ENCODE measurements around the gene CDH13. TPM values are rescaled to one million over a fixed set of nuclear protein-coding genes. Genes with fewer than 3 reads are reported as not detected.

CDH13 gene
- total and polyA plus RNA-seq, 9 of the 15 experiments (the other 6 are each of a cell fraction or from before 2014, with no cell fraction given), result 0.03 TPM; not detected in 8

- TF ChIP-seq ZBTB49 (CRISPR knock-in tag; IDR thresholded peaks at IDR 0.05; ENCODE audit: borderline replicate concordance) (no peak), CHD1 (IDR thresholded peaks at IDR 0.05; ENCODE audit: low read length) (no peak), BRF2 (IDR thresholded peaks at IDR 0.05; ENCODE audit: borderline replicate concordance, insufficient read depth, insufficient read length) (no peak), ARID2 (IDR thresholded peaks at IDR 0.05) (no peak), ZBTB5 (IDR thresholded peaks at IDR 0.05) (no peak), FUS (optimal IDR thresholded peaks at IDR 0.05; ENCODE audit: low read depth, low read length) (no peak), PKNOX1 (IDR thresholded peaks at IDR 0.05) (no peak)
- no TSS peak for BruUV-seq (replicated peaks)
- H2AFZ ChIP-seq (ENCODE audit: low read depth, low read length), result no peak overlapping the region
- H3K9me3 ChIP-seq (replicated peaks; ENCODE audit: control insufficient read depth, insufficient read depth, low read depth, low read length), result no peaks in the 10 kb centered on the region; the same call in 1 of the 2 replicates
- no peak overlapping the region for H3K4me3 ChIP-seq
- no peak for DNase-seq (ENCODE audit: extremely low read depth in 1 of 4, low spot score in 3 of 4)
- ATAC-seq, result no peak
- H3K36me3 ChIP-seq (ENCODE audit: control insufficient read depth, insufficient read depth, low read length), result no peaks in the 10 kb centered on the region
- H3K9me1 ChIP-seq (ENCODE audit: control insufficient read depth, insufficient read depth, low read length), result no peaks in the 10 kb centered on the region
- H4K20me1 ChIP-seq (replicated peaks; ENCODE audit: control insufficient read depth, insufficient read depth, low read length), result no peaks in the 10 kb centered on the region
- H3K27me3 ChIP-seq (ENCODE audit: control insufficient read depth in 2 of 2, insufficient read depth in 2 of 2, low read length in 2 of 2), result no peaks in the 10 kb centered on the region
- H3K4me2 ChIP-seq (ENCODE audit: insufficient read depth, low read length), result no peak overlapping the region
- H3K79me2 ChIP-seq (ENCODE audit: control insufficient read depth, insufficient read depth, low read length), result no peaks in the 10 kb centered on the region
- H3K27ac ChIP-seq (ENCODE audit: extremely low read depth, low read depth, low read length), result no peak overlapping the region
- intact Hi-C loops (cut with micrococcal nuclease), result no loop called here
- H3K4me1 ChIP-seq (replicated peaks in 1 of 2; ENCODE audit: control insufficient read depth in 2 of 2, insufficient read depth in 2 of 2, low read length in 2 of 2), result no peaks in the 10 kb centered on the region
- H3K9ac ChIP-seq (ENCODE audit: insufficient read depth in 1 of 2, low read depth in 2 of 2, low read length in 2 of 2), result no peak overlapping the region
- ChIA-PET CTCF (ENCODE audit: low intra/inter-chr PET ratio) (no interaction called here), POLR2A (interaction anchor here (1.3 kb wide), 1 partner anchor 10 kb away, joined by 5 read pairs; no protein-coding TSS in a partner anchor)
- no peak for FAIRE-seq
- in situ Hi-C loops (cut with MboI), result no loop called here
- 0% methylated on average over 4 of the region's 4 CpGs for WGBS (ENCODE audit: insufficient coverage, low coverage, missing lambda C conversion rate)
Observed at GRCh38 chr16:83356986-83357385, 730.2 kb downstream of the CDH13 start.

All from K562 (cell line).